NCI-H82 (cell line): ENCODE measurements around the gene TBCD.
"Not testable (repeated sequence)": the region's sequence is repeated elsewhere in the genome, so short reads cannot be mapped to it uniquely, and the experiment has no call there.

ENCODE experiments used
- DNase-seq: peaks from one replicate; lab custom pipeline; 2025; lab: John Stamatoyannopoulos, UW

TBCD gene

GRCh38 chr17:82940226-82941020 lies 188.6 kb downstream of the TBCD start:
- no peak for DNase-seq

GRCh38 chr17:82941021-82942001 lies 189.4 kb downstream of the TBCD start:
- DNase-seq = no peak

GRCh38 chr17:82942166-82943130 lies 190.6 kb downstream of the TBCD start:
- DNase-seq = no peak

- DNase-seq = no peak
Observed at GRCh38 chr17:82943339-82943738, 191.5 kb downstream of the TBCD start.

GRCh38 chr17:82943751-82944150 lies 191.9 kb downstream of the TBCD start:
- no peak for DNase-seq

GRCh38 chr17:82944990-82945389 lies 193.1 kb downstream of the TBCD start:
- DNase-seq = no peak

- no peak for DNase-seq
Observed at GRCh38 chr17:82946081-82946480, 194.2 kb downstream of the TBCD start.

- DNase-seq = no peak
Observed at GRCh38 chr17:82947051-82947991, 195.5 kb downstream of the TBCD start.

GRCh38 chr17:82948081-82948511 lies 196.2 kb downstream of the TBCD start:
- no peak for DNase-seq

GRCh38 chr17:82948957-82949356 lies 197.1 kb downstream of the TBCD start:
- no peak for DNase-seq

GRCh38 chr17:82949361-82949760 lies 197.5 kb downstream of the TBCD start:
- no peak for DNase-seq

- no peak for DNase-seq
Observed at GRCh38 chr17:82949984-82950383, 198.1 kb downstream of the TBCD start.

GRCh38 chr17:82950525-82951102 lies 198.7 kb downstream of the TBCD start:
- DNase-seq = no peak

GRCh38 chr17:82952019-82952418 lies 200.2 kb downstream of the TBCD start:
- DNase-seq = no peak

GRCh38 chr17:82955106-82955505 lies 203.2 kb downstream of the TBCD start:
- not testable (repeated sequence) for DNase-seq

- not testable (repeated sequence) for DNase-seq
Observed at GRCh38 chr17:82955627-82956026, 203.8 kb downstream of the TBCD start.

GRCh38 chr17:82956146-82956725 lies 204.4 kb downstream of the TBCD start:
- no peak for DNase-seq

GRCh38 chr17:82956726-82957468 lies 205.0 kb downstream of the TBCD start:
- peak; percentile 74 for DNase-seq

GRCh38 chr17:82957469-82957795 lies 205.6 kb downstream of the TBCD start:
- no peak for DNase-seq
